ENCODE results near the gene TUBB. TPM values are rescaled to one million over a fixed set of nuclear protein-coding genes. Genes with fewer than 3 reads are reported as not detected.

TUBB gene
- total and polyA plus RNA-seq, 9 of the 15 experiments (the other 6 are each of a cell fraction or from before 2014, with no cell fraction given) = 971 to 2,870 (median 1,478) TPM

- TF ChIP-seq MTF1 (CRISPR knock-in tag; IDR thresholded peaks at IDR 0.05; ENCODE audit: borderline replicate concordance) (no peak), SOX6 (IDR thresholded peaks at IDR 0.05) (no peak)
Measured at GRCh38 chr6:30752157-30752927, 32.2 kb downstream of the TUBB start (continued).

GRCh38 chr6:30754631-30755030 is 34.5 kb downstream of the TUBB start:
- FAIRE-seq = no peak
- intact Hi-C loops (cut with micrococcal nuclease) (no loop called here), in situ Hi-C loops (cut with MboI) (no loop called here)
- no peak overlapping the region for H3K4me2 ChIP-seq (ENCODE audit: insufficient read depth, low read length)
- CTCF ChIA-PET (ENCODE audit: low intra/inter-chr PET ratio) = no interaction called here
- peaks cover 10 to 17% of the 10 kb centered on the region in 2 experiments for H3K4me1 ChIP-seq (replicated peaks in 1 of 2; ENCODE audit: control insufficient read depth in 2 of 2, insufficient read depth in 2 of 2, low read length in 2 of 2)
- DNase-seq (ENCODE audit: extremely low read depth in 1 of 4, low spot score in 3 of 4) = no peak
- H2AFZ ChIP-seq (ENCODE audit: low read depth, low read length) = no peak overlapping the region
- H3K36me3 ChIP-seq (ENCODE audit: control insufficient read depth, insufficient read depth, low read length) = no peaks in the 10 kb centered on the region
- H3K9me1 ChIP-seq (ENCODE audit: control insufficient read depth, insufficient read depth, low read length) = no peaks in the 10 kb centered on the region
- POLR2A ChIA-PET = interaction anchor here (1.3 to 1.5 kb wide), 3 partner anchors 9 to 12 kb away, joined by 4 to 9 read pairs (median 5); partner anchors contain the start of gene IER3
- H3K79me2 ChIP-seq (ENCODE audit: control insufficient read depth, insufficient read depth, low read length) = no peaks in the 10 kb centered on the region
- H3K9ac ChIP-seq (ENCODE audit: insufficient read depth in 1 of 2, low read depth in 2 of 2, low read length in 2 of 2) = no peak overlapping the region
- H3K9me3 ChIP-seq (replicated peaks; ENCODE audit: control insufficient read depth, insufficient read depth, low read depth, low read length) = no peaks in the 10 kb centered on the region
- no peaks in the 10 kb centered on the region for H4K20me1 ChIP-seq (replicated peaks; ENCODE audit: control insufficient read depth, insufficient read depth, low read length)
- 75% methylated on average over 3 of the region's 3 CpGs for whole genome bisulfite sequencing (ENCODE audit: insufficient coverage, low coverage, missing lambda C conversion rate)
- no peak overlapping the region for H3K4me3 ChIP-seq
- no peak overlapping the region for H3K27ac ChIP-seq (ENCODE audit: extremely low read depth, low read depth, low read length)
- ATAC-seq = no peak
- no peaks in the 10 kb centered on the region for H3K27me3 ChIP-seq (ENCODE audit: control insufficient read depth in 2 of 2, insufficient read depth in 2 of 2, low read length in 2 of 2)
- BruUV-seq (replicated peaks) = no TSS peak
- TF ChIP-seq MAFG (tag; conservative IDR thresholded peaks at IDR 0.05) (no peak), ZNF263 (CRISPR knock-in tag; IDR thresholded peaks at IDR 0.05; ENCODE audit: borderline replicate concordance) (no peak), IRF9 (tag; IDR thresholded peaks at IDR 0.05) (no peak), TAF1 (IDR thresholded peaks at IDR 0.05; ENCODE audit: control insufficient read depth, extremely low read depth, insufficient read depth, low read length, severe bottlenecking) (no peak), ZNF696 (CRISPR knock-in tag; conservative IDR thresholded peaks at IDR 0.05) (no peak), ZNF75A (CRISPR knock-in tag; IDR thresholded peaks at IDR 0.05) (no peak), GTF2B (IDR thresholded peaks at IDR 0.05; ENCODE audit: extremely low read depth, insufficient read length) (no peak), ELF2 (CRISPR knock-in tag; IDR thresholded peaks at IDR 0.05) (no peak), DPF2 (IDR thresholded peaks at IDR 0.05) (no peak), MEF2A (IDR thresholded peaks at IDR 0.05; ENCODE audit: control insufficient read depth, low read depth, low read length) (no peak), ETV1 (tag; conservative IDR thresholded peaks at IDR 0.05; ENCODE audit: low read depth) (no peak), SMARCE1 (IDR thresholded peaks at IDR 0.05) (no peak)
- TF ChIP-seq, protein P1, sequence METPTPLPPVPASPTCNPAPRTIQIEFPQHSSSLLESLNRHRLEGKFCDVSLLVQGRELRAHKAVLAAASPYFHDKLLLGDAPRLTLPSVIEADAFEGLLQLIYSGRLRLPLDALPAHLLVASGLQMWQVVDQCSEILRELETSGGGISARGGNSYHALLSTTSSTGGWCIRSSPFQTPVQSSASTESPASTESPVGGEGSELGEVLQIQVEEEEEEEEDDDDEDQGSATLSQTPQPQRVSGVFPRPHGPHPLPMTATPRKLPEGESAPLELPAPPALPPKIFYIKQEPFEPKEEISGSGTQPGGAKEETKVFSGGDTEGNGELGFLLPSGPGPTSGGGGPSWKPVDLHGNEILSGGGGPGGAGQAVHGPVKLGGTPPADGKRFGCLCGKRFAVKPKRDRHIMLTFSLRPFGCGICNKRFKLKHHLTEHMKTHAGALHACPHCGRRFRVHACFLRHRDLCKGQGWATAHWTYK (CRISPR knock-in tag; IDR thresholded peaks at IDR 0.05) = no peak
- TF ChIP-seq, protein P2, sequence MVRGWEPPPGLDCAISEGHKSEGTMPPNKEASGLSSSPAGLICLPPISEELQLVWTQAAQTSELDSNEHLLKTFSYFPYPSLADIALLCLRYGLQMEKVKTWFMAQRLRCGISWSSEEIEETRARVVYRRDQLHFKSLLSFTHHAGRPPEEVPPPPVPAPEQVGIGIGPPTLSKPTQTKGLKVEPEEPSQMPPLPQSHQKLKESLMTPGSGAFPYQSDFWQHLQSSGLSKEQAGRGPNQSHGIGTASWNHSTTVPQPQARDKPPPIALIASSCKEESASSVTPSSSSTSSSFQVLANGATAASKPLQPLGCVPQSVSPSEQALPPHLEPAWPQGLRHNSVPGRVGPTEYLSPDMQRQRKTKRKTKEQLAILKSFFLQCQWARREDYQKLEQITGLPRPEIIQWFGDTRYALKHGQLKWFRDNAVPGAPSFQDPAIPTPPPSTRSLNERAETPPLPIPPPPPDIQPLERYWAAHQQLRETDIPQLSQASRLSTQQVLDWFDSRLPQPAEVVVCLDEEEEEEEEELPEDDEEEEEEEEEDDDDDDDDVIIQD (CRISPR knock-in tag; IDR thresholded peaks at IDR 0.05) = no peak

Data from K562 (cell line).